ENCODE results near the gene EMP2. TPM values are rescaled to one million over a fixed set of nuclear protein-coding genes. Genes with fewer than 3 reads are reported as not detected.

The EMP2 gene
- total RNA-seq, 1 experiment from 2014 or later: 14.4 TPM

DNA sequence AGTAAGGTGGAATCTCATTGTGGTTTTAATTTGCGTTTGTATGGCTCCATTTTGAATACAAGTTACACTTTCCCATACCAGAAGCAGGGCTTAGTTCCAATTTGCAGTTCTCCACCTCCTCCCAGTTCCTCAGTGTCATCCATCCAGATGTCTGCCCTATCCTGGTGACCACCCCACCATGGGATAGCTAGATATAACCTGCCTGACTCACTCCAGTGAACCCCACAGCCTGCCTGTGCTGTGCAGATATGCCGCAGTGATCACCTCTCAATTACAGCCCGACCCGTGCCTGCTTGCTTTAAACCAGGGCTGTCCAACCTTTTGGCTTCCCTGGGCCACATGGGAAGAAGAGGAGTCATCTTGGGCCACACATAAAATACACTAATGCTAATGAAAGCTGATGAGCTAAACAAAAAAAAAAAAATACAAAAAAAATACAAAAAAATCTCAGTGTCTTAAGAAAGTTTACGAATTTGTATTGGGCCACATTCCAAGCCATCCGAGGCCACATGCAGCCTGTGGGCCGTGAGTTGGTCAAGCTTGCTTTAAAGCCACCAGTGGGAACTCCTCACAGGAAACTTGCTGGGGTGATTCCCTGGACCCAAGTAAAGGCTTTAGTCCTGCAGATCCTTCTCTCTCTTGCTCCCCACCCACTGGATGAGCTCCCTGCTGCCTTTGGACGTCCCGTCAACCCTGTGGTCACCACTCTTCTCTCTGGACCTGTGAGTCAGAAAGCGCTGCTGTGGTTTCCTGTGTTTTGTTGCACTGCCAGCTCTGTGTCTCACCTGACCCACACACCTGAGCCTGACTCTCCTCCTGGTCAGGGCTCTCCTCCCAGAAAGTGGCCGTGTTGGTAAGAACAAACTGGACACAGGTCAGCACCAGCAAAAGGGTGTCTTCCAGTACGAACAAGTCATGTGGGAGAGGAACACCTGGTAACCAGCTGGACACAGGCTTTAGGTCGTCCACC, 83.0 kb downstream of the EMP2 start:
- H3K27ac ChIP-seq (ENCODE audit: insufficient read length, low read depth, low read length): peak overlapping the region; percentile 52
- no peaks in the 10 kb centered on the region for H3K23me2 ChIP-seq (ENCODE audit: insufficient read length, low read depth, low read length, poor library complexity, severe bottlenecking)
- no peak overlapping the region for H2BK120ac ChIP-seq (ENCODE audit: low read depth, low read length, poor library complexity, severe bottlenecking)
- H3K79me2 ChIP-seq (ENCODE audit: insufficient read depth, low read length): no peaks in the 10 kb centered on the region
- H3K27ac Mint-ChIP-seq: peak overlapping the region in 2 of 3 experiments; percentile 41 to 49; a peak in 3 of 7 replicates
- no peak overlapping the region for H4K5ac ChIP-seq (ENCODE audit: insufficient read length, low read depth, low read length)
- H3K27me3 Mint-ChIP-seq (ENCODE audit: low read depth): peaks cover 3% of the 10 kb centered on the region; the same call in 1 of the 2 replicates
- no peak overlapping the region for H3K23ac ChIP-seq (ENCODE audit: insufficient read length, low read depth, low read length)
- H2AFZ ChIP-seq (ENCODE audit: low read length): no peak overlapping the region
- no peak overlapping the region for H2AK5ac ChIP-seq (ENCODE audit: insufficient read length, low read length)
- H3K4me1 Mint-ChIP-seq: peaks cover 14 to 21% of the 10 kb centered on the region in 2 experiments
- H3K14ac ChIP-seq (ENCODE audit: insufficient read depth, low read length): no peak overlapping the region
- H3K4me3 Mint-ChIP-seq: no peak overlapping the region
- no peak overlapping the region for H3T11ph ChIP-seq (ENCODE audit: low read length)
- no peak overlapping the region for H3K18ac ChIP-seq (ENCODE audit: insufficient read length, low read depth, low read length)
- no peaks in the 10 kb centered on the region; the same call in 1 of the 2 replicates for H3K4me1 ChIP-seq (ENCODE audit: insufficient read depth, low read length)
- peaks cover 21 to 37% of the 10 kb centered on the region in 2 experiments for H3K9me3 Mint-ChIP-seq
- no peaks in the 10 kb centered on the region for H3K27me3 ChIP-seq (ENCODE audit: insufficient read depth, low read length)
- H3K9ac ChIP-seq (ENCODE audit: extremely low read depth, insufficient read length, low read length): no peak overlapping the region
- H3K79me1 ChIP-seq (ENCODE audit: insufficient read depth, low read depth, low read length, poor library complexity, severe bottlenecking): no peaks in the 10 kb centered on the region
- H3K9me3 ChIP-seq (ENCODE audit: control insufficient read depth, low read depth, low read length): no peaks in the 10 kb centered on the region
- TF ChIP-seq, protein P1, sequence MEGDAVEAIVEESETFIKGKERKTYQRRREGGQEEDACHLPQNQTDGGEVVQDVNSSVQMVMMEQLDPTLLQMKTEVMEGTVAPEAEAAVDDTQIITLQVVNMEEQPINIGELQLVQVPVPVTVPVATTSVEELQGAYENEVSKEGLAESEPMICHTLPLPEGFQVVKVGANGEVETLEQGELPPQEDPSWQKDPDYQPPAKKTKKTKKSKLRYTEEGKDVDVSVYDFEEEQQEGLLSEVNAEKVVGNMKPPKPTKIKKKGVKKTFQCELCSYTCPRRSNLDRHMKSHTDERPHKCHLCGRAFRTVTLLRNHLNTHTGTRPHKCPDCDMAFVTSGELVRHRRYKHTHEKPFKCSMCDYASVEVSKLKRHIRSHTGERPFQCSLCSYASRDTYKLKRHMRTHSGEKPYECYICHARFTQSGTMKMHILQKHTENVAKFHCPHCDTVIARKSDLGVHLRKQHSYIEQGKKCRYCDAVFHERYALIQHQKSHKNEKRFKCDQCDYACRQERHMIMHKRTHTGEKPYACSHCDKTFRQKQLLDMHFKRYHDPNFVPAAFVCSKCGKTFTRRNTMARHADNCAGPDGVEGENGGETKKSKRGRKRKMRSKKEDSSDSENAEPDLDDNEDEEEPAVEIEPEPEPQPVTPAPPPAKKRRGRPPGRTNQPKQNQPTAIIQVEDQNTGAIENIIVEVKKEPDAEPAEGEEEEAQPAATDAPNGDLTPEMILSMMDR (conservative IDR thresholded peaks at IDR 0.05): no peak
- no peak overlapping the region for H3K4me2 ChIP-seq (ENCODE audit: insufficient read depth, insufficient read length, low read length)
- no peak overlapping the region for H4K91ac ChIP-seq (ENCODE audit: insufficient read length, low read depth, low read length)
- no peak overlapping the region for H2BK20ac ChIP-seq (ENCODE audit: low read depth, low read length, poor library complexity, severe bottlenecking)
- H4K8ac ChIP-seq (replicated peaks; ENCODE audit: insufficient read length, low read depth, low read length): peak overlapping the region; percentile 65
- H3K4ac ChIP-seq (ENCODE audit: low read depth, low read length): no peak overlapping the region
- peaks cover 17 to 28% (median 24%) of the 10 kb centered on the region in 3 experiments for H3K36me3 Mint-ChIP-seq (ENCODE audit: insufficient read depth in 1 of 3, low read depth in 3 of 3)
- H2BK15ac ChIP-seq (ENCODE audit: low read depth, low read length): no peak overlapping the region
- H4K20me1 ChIP-seq (ENCODE audit: control insufficient read depth, insufficient read depth, insufficient read length): no peaks in the 10 kb centered on the region
- H2BK12ac ChIP-seq (ENCODE audit: insufficient read length, low read depth, low read length): no peak overlapping the region
- no CpG with 5 or more reads among the region's 13 CpGs for WGBS (ENCODE audit: extremely low coverage, insufficient read length, low lambda C conversion rate)
- no peak overlapping the region for H3K56ac ChIP-seq (ENCODE audit: insufficient read length, low read depth, low read length)
- no peak for DNase-seq
- no peak overlapping the region for H2BK5ac ChIP-seq (ENCODE audit: insufficient read length, low read length)

All from H9 (cell line).